ENCODE measurements around the gene SLC29A1. TPM values are rescaled to one million over a fixed set of nuclear protein-coding genes. Genes with fewer than 3 reads are reported as not detected.

Gene SLC29A1
- total RNA-seq, 4 donors from 2014 or later: 18.3 to 95.5 (median 40.8) TPM

GRCh38 chr6:44219815-44220784 lies 3.3 kb upstream of the SLC29A1 start:
- DNase-seq: no peak
- peaks cover 63 to 75% of the 10 kb centered on the region in 2 donors for H3K4me1 ChIP-seq
- no peaks in the 10 kb centered on the region for H3K27me3 ChIP-seq

GRCh38 chr6:44220913-44221290 lies 2.5 kb upstream of the SLC29A1 start:
- peaks cover 71 to 83% of the 10 kb centered on the region in 2 donors for H3K4me1 ChIP-seq
- ATAC-seq: no peak
- no peak for TF ChIP-seq CTCF (IDR thresholded peaks at IDR 0.05 in 4 of 5, conservative IDR thresholded peaks at IDR 0.05 in 1 of 5)
- TF ChIP-seq POLR2A (IDR thresholded peaks at IDR 0.05): no peak
- no peaks in the 10 kb centered on the region for H3K27me3 ChIP-seq
- no peaks in the 10 kb centered on the region for H3K9me3 ChIP-seq
- no peak overlapping the region for H3K4me3 ChIP-seq
- peak overlapping the region; percentile 95 to 99 (median 98) for H3K27ac ChIP-seq
- intact Hi-C loops (cut with DNase I; ENCODE audit: low total_unique reads): loop anchor here (1.0 to 5.0 kb wide), 2 partner anchors 13 to 449 kb away; partner anchors contain the start of gene VEGFA
- no peaks in the 10 kb centered on the region for H3K36me3 ChIP-seq
- no peak for DNase-seq
- in situ Hi-C loops (cut with MboI; ENCODE audit: low sequenced_read_pairs in 4 of 4): no loop called here

More at GRCh38 chr6:44219815-44220784, 3.3 kb upstream of the SLC29A1 start:
- TF ChIP-seq CTCF (IDR thresholded peaks at IDR 0.05 in 4 of 5, conservative IDR thresholded peaks at IDR 0.05 in 1 of 5): peak in 1 of 5 experiments; percentile 1
- TF ChIP-seq POLR2A (IDR thresholded peaks at IDR 0.05): no peak
- no peaks in the 10 kb centered on the region for H3K9me3 ChIP-seq
- intact Hi-C loops (cut with DNase I; ENCODE audit: low total_unique reads): loop anchor here (5.0 kb wide), 2 partner anchors 48 to 448 kb away; partner anchors contain the start of gene VEGFA
- peak overlapping the region; percentile 95 to 99 (median 98) for H3K27ac ChIP-seq
- in situ Hi-C loops (cut with MboI; ENCODE audit: low sequenced_read_pairs in 4 of 4): no loop called here
- no peak for ATAC-seq
- H3K36me3 ChIP-seq: no peaks in the 10 kb centered on the region
- peak overlapping the region; percentile 54 to 61 (median 56) for H3K4me3 ChIP-seq

GRCh38 chr6:44221291-44221960 lies 2.0 kb upstream of the SLC29A1 start:
- in situ Hi-C loops (cut with MboI; ENCODE audit: low sequenced_read_pairs in 4 of 4): no loop called here

More at GRCh38 chr6:44221291-44221960, 2.0 kb upstream of the SLC29A1 start:
- intact Hi-C loops (cut with DNase I; ENCODE audit: low total_unique reads): loop anchor here (1.0 to 5.0 kb wide), 2 partner anchors 13 to 449 kb away; partner anchors contain the start of gene VEGFA
- H3K4me1 ChIP-seq: peaks cover 71 to 88% of the 10 kb centered on the region in 2 donors
- peak; percentile 77 to 79 for ATAC-seq
- peak overlapping the region in 2 of 4 donors; percentile 21 to 62 for H3K4me3 ChIP-seq
- no peaks in the 10 kb centered on the region for H3K36me3 ChIP-seq
- H3K27me3 ChIP-seq: no peaks in the 10 kb centered on the region
- DNase-seq: peak; percentile 94 to 96
- peak; percentile 49 to 58 for TF ChIP-seq POLR2A (IDR thresholded peaks at IDR 0.05)
- peak; percentile 51 to 89 (median 72) for TF ChIP-seq CTCF (IDR thresholded peaks at IDR 0.05 in 4 of 5, conservative IDR thresholded peaks at IDR 0.05 in 1 of 5)
- H3K9me3 ChIP-seq: no peaks in the 10 kb centered on the region
- peak overlapping the region; percentile 95 to 99 (median 98) for H3K27ac ChIP-seq
